HG03139 (cell line): ENCODE results near the gene ATG7.
"Not testable (repeated sequence)": the region's sequence is repeated elsewhere in the genome, so short reads cannot be mapped to it uniquely, and the experiment has no call there.

ENCODE experiments used
- ATAC-seq: cut with Tn5 transposase; IDR thresholded peaks from one replicate; pipeline ENCODE4 v1.9.1; 2021; ENCODE audit not compliant: unreplicated experiment

The ATG7 gene

GRCh38 chr3:11563865-11564185, 291.6 kb downstream of the ATG7 start:
- ATAC-seq: no peak

DNA sequence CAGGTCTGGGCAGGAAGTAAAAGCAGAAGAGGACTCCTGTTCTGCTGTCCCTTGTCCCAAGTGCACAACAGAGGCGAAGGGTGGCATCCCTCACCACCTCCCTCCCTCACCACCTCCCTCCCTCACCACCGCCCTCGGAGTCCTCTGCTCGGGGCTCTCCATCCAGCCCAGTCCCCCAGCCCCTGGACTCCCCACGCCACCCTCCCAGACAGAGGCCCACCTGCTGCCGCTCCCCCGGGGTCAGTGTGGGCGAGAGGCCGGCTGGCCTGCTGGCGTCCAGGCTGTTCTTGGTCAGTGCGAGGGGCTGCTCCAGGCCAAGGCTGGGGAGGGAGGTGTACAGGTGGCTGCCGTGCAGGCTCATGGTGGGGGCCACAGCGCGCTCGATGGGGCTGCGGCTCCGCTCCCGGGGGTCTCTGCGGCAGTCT, 292.4 kb downstream of the ATG7 start:
- no peak for ATAC-seq

- no peak for ATAC-seq
Observed at GRCh38 chr3:11565072-11565471, 292.9 kb downstream of the ATG7 start.

DNA sequence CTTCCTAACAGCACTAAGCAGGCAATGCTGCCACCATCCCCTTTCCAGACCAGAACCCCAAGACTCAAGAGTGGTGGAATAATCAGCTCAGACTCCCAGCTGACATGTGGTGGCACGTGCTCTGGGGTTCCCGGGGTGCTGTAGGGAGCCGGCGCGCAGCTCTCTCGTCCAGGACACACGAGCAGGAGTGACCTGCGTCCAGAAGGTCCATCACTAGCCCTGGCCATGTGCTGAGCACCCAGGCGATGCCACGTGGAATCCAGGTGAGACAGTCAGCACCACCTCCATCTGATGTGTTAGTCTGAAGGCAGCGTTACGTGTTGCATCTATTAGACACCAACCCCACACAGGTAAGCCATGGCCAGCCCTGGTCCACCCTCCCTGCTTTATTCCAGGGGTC, 293.3 kb downstream of the ATG7 start:
- ATAC-seq: no peak

- ATAC-seq: no peak
Observed at GRCh38 chr3:11565932-11566331, 293.7 kb downstream of the ATG7 start.

- no peak for ATAC-seq
Observed at GRCh38 chr3:11566478-11566877, 294.3 kb downstream of the ATG7 start.

GRCh38 chr3:11566916-11567315, 294.7 kb downstream of the ATG7 start:
- ATAC-seq: no peak

DNA sequence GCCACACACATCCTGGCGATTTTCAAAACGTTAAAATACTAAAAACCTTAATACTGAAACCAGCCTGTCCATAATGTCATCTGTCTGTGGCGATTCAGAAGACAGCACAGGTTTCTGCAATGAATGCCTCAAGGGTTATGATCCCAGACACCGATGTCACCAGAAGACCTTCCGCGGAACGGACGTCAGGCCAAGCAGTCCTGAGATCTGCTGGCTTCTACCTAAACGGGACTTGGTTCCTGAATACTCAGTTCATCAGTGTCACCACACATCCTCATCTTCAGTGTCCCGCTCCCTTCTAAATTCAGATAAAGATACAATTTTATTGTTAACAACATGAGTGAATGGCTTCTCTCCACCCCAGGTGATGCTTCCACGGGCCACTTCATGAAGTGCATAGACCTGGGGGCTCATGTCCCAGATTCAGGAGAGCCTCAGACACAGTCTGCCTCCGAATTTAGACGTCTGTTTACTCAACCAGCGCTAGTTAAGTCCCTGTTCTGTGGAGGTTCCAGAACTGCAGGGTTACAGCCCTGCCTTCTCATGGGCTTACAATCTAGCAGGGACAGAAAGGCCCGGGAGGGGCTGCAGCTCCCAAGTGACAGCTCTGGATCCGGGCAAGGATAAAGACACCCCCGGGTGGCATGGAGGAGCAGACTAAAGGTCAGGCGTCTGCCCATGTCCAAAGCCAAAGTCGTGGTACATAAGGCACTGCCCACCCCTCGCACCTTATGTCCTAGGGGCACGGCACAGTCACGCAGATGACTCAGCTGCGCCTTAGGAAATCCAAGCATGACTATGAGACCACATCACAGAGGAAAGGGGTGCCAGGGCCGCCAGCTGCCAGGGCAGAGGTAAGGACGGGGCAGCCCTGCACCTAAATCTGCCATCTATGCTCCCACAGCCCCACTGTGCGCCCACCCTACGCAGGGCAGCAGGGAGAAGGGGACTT, 295.6 kb downstream of the ATG7 start:
- no peak for ATAC-seq

- ATAC-seq: no peak
Observed at GRCh38 chr3:11568503-11569155, 296.4 kb downstream of the ATG7 start.

- no peak for ATAC-seq
Observed at GRCh38 chr3:11569156-11569741, 297.1 kb downstream of the ATG7 start.

- no peak for ATAC-seq
Observed at GRCh38 chr3:11570251-11570650, 298.1 kb downstream of the ATG7 start.

DNA sequence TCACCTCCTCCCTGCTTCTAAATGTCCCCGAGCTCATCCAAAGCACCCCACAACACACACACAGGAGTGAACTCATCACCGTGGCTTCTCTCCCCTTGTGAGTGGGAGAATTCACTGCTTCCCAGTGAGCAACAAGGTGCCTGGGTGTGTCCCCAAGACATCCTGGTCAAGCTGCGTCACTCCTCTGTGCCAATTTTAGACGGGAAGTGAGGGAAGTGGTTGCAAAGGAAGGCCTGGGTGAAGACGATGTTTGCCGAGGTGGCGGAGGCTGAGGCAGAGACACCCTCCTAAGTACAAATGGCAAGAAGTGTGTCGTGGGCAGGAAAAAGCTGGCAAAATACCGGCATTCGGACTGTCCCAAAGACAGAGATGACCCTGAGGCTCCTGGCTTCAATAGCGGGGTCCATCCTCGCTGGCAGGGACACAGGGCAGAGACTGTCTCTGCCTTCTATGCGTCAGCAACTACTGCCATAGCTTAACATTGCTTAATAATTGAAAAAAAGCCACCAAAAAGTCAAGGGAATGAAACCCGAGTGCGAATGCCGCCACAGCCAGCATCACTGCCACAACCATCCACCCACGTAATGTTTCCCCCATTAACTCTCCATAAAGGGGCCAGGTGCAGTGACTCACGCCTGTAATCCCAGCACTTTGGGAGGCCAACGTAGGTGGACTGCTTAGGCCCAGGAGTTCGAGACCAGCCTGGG, 298.7 kb downstream of the ATG7 start:
- no peak for ATAC-seq

DNA sequence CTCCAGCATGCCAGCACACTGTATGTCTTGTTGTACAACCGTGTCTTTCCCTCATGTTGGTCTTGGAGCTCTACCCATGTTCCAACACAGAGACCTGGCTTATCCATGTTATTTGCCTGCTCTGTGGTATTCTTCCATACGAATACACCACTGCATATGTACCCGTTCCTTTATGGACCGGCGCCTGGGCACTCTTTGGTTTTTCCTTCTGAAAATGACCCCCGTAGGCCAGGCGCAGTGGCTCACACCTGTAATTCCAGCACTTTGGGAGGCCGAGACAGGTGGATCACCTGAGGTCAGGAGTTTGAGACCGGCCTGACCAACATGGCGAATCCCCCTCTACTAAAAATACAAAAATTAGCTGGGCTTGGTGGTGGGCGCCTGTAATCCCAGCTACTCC, 300.5 kb downstream of the ATG7 start:
- ATAC-seq: not testable (repeated sequence)

GRCh38 chr3:11574981-11575669, 302.9 kb downstream of the ATG7 start:
- ATAC-seq: no peak

DNA sequence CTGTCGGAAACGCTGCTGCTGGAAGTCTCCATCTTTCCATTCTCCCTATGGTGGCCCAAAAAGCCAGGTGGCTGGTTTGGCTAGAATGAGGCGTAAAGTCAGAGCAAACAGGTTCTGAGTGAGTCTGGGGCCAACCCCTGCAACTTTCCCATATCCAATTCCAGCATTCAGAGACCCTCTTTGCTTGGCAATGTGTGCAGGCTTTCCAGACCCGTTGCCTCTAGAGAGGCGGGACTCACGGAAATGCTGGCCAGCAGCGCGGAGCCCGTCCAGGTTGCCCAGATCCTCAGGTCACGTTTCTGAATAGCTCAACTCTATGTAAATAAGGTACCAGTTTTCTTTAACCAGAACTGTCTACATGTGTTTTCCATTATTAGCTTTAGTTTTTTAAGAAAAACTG, 303.5 kb downstream of the ATG7 start:
- ATAC-seq: no peak

DNA sequence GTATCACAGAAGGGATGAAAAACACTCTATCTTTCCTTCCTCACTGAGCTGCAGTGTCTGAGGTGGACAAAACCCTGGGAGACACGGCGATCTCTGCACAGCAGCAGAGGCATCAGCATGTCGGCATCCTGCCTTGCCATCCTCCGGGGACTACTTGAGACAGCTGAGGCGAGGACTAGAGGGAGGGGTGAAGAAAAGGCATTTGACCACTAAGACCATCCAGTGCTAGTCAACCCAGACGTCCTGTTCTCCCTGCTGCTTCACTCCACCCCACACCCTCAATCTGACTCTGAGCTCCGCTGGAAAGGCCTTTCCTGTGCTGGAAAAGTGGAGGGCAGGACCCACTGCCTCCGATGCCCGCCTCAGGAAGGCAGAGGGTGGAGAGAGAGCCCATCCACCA, 304.3 kb downstream of the ATG7 start:
- ATAC-seq: no peak

- no peak for ATAC-seq
Observed at GRCh38 chr3:11578169-11578568, 306.0 kb downstream of the ATG7 start.

GRCh38 chr3:11580645-11581044, 308.4 kb downstream of the ATG7 start:
- no peak for ATAC-seq

DNA sequence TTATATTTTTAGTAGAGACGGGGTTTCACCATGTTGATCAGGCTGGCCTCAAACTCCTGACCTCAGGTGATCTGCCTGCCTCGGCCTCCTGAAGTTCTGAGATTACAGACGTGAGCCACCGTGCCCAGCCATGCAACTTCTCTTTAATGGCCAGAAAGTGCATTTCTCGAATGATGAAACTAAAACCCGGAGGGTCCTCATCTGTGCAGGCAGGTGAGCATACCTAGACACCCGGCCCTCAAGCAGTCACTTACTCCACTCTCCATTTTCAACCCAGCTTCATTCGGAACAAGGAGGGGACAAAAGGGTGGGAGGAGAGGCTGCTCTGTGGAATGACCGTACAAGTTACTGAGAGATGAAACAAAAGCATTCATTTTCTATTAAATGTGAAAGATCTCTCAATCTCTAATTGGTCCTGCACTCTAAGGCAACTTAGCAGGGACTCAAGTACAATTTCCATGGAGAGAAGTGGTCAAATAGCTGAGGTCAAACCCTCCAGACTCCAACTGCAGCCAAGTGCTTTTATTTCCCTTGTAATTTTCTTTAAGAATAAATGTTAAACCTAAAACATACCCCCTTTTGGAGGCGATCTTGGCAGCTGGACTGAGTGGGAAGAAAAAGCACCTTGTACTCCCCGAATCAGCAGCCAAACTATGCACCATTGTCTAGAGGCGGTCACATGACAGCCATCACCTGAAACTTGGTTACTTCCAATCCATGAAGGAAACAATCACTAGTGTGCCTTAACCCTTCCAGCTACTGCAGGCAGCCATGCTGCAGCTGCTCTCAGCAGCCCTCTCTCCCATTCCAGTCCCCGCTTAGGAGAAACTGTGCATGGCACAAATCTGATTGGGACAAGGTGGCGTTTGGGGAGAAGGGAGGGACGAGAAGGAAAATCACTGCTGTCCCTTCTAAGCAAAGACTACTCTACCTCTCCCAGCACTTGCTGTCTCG, 309.3 kb downstream of the ATG7 start:
- no peak for ATAC-seq
